ENCODE data around the gene TSKS.
A peak's percentile ranks its signal among the peaks of the same experiment; 100 is the strongest.
"Not testable (repeated sequence)": the region's sequence is repeated elsewhere in the genome, so short reads cannot be mapped to it uniquely, and the experiment has no call there.

The TSKS gene

DNA sequence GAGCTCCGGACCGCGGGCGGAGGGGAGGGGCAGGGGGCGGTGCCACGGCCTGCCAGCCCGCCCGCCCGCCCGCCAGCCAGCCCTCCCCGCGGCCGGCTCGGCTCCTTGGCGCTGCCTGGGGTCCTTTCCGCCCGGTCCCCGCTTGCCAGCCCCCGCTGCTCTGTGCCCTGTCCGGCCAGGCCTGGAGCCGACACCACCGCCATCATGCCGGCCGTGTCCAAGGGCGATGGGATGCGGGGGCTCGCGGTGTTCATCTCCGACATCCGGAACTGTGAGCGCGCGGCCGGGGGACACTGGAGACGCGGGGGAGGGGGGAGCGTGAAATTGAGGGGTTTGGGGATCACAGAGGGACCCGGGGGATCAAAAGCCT, 3.8 kb upstream of the TSKS start, which contains the start of gene AP2A1:
TSS of gene AP2A1 (plus strand) at position 72 of the 370 bp plus-strand sequence. CDS start at position 205, 133 bp downstream.
- DNase-seq = no peak

DNA sequence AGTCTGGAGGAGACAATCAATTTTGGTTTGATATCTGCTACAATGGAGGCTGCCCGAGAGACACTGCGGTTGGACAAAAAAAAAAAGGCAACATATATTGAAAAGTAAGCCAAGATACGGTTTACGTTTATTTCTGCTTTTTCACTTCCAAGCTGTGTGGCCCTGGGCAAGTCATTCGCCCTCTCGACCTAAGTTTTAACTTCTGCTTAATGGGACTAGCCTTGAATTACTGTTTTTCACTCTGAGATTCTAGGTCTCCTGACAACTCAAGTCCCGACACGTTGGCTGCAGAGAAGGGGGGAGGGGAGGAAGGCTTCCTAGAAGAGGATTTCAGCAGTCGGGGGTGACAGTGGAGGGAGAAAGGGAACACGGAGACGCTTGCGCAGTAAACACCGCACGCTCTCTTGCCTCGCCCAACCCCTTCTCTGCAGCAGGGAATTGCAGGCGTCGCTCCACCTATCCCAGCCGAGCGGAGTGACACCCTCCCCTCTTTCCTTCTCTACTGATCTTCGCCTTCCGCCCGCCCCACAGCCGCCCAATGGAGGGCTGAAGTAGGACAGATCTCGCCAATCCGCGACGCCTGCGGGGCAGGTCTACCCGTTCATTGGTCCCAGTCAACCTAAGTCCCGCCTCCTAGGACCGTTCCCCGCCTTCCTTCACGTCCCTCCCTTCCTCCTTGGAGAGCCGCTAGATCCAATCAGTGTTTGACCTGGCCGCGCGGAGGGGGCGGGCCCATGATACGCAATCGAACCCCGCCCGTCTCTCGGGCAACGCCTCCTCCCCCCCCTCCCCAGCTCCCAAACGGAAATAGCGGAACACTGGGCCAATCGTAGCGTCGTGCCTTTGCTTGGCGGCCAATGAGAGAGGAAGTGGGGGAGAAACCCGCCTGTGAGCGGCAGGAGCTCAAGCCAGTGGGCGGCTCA, 3.2 kb upstream of the TSKS start:
- DNase-seq = peak; percentile 93 to 100 (median 100)

DNA sequence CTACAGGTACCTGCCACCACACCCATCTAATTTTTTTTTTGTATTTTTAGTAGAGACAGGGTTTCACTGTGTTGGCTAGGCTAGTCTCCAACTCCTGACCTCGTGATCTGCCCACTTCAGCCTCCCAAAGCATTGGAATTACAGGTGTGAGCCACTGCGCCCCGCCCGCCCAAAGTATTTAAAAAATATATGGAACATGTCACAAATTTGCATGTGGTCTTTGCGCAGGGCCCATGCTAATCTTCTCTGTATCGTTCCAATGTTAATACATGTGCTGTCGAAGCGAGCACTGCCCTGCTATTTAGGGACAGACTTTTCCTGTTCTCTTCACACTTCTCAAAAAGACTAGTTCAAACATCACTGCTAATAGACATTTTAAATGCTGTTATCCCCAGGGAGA, 1.2 kb upstream of the TSKS start:
- no peak for DNase-seq

DNA sequence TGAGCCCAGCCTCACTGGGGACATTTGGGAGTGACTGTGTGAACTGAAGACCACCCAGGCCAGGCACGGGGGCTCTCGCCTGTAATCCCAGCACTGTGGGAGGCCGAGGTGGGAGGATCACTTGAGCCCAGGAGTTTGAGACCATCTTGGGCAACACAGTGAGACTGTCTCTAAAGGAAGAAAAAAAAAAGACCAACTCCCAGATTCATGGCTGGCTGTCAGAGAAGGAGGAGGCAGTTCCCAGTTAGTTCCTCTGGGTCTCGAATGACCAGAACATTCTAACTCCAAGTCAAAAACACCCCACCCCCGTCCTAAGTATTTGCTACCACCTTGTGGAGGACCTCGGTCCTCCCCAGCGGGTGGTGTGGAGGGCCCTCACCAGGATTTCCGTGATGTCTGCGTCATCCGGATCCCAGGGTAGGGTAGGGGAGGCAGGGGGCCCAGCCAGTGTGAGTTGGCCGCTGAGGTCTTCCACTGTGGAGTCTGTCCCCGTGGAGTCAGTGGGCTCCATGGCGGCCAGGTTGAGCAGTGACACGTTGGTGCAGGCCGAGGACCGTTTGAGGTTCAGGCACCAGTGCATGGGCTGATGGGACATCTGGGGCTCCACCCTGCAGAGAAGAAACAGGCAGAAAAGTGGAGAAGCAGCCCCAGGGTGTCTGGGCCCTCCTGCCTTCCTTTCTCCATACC, 1.3 kb downstream of the TSKS start:
- peak in 1 of 56 donors; percentile 2 for DNase-seq

DNA sequence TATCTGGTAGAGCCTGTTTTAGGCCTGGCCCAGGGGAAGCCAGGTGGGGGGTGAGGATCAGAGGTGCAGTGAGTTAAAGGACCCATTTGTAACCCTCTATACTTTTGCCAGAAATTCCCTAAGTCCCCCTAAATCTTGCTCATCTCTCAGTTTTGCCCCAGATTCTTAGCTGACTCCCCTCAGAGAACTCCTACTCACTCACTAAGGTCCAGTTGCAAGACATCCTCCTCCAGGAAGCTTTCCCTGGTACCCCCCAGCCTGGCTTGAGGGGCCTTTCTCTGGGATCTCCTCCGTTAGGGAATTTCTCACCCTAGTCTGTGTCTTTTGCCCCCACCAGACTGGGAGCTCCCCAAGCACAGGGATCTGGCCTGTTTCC, 1.9 kb downstream of the TSKS start:
- DNase-seq = no peak

DNA sequence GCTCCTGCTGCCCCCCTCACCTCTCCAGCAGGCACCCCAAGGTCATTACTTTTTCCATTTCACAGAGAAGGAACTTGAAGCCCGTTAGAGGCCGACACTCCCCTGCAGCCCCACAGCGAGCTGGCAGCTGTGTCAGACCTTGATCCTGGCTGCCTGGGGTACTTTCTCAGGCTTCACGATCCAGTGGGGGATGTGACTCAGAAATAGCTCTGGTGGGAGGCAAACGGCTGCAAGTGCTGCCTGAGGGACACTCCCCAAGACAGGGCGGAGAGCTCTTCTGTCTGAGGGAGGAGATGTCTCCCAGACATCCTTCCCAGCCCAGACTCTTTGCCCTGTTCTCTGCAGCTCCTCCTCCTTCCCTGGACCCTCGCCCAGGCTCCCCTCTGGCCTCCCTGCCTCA, 4.8 kb downstream of the TSKS start:
- peak in 25 of 56 donors; percentile 3 to 71 (median 23) for DNase-seq

DNA sequence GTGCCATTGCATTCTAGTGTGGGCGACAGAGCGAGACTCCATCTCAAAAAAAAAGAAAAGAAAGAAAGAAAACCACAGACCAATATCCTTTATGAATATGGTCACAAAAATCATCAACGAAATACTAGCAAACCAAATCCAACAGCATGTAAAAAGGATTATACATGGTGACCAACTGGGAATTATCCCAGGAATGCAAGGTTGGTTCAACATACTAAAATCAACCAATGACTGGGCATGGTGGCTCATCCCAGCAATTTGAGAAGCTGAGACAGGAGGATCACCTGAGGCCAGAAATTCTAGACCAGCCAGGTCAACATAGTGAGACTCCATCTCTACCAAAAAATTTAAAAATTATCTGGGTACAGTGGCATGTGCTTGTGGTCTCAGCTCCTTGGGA, 7.2 kb downstream of the TSKS start:
- DNase-seq = no peak

DNA sequence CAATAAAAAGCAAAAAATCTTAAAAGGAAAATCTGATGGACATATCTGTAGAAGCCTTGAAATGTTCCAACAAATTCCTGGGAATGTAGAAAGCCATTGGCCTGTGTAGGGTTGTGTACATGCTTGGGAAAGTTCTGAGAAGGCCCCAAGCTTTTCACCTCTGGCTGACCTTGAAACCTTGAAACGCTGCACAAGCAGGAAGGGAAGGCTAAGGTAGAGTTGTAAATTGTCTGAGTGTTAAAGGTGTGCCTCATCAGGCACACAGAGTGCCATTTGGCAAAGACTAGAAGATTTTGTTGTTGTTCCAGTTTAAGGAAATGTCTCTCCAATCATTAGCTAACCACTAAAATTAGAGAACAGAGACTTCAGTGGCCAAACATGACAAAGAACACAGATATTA, 10.4 kb downstream of the TSKS start:
- no peak for DNase-seq

DNA sequence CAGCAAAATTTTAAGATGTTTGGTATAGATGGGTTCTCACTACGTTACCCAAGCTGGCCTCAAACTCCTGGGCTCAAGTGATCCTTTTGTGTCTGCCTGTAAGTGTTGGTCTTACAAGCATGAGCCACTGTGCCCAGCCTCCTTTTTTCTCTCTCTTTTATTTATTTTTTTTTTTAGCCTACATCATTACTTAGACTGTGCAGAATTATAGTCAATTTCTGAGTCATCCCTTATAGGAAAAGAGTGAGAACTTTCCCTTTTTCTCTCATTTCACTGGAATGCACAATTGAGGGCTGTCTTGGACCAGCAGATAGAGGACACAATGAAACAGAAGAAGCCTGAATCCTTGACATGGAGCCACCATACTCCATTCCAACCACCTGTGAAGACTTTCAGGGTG, 13.3 kb downstream of the TSKS start:
- no peak for DNase-seq

DNA sequence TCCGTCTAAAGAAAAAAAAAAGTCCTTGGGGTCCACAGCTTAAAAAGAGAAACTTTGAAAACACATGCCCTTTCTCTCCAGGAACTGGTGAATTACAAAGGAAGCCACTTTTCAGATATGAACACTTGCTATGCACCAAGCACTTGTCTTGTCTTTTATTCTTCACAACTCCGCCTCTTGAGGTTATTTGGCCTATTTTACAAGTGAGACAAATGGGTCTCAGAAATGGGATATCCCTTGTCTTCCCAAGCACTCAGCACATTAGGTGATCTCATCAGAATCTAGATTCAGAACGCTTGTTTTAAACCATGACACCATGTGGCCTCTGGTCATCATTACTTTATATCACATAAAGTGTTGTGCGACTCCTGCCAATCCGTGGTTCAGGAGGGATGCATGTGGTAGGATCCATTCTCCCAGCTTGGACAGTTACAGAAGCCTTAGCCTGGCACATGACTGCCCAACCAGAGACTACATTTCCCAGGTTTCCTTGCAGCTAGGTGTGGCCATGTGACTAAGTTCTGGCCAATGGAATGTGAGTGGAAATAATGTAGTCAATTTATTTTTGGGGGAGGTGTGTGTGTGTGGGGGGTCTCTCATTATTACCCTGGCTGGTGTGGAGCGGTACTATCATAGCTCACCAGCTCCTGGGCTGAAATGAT, 13.9 kb downstream of the TSKS start:
- DNase-seq = no peak

DNA sequence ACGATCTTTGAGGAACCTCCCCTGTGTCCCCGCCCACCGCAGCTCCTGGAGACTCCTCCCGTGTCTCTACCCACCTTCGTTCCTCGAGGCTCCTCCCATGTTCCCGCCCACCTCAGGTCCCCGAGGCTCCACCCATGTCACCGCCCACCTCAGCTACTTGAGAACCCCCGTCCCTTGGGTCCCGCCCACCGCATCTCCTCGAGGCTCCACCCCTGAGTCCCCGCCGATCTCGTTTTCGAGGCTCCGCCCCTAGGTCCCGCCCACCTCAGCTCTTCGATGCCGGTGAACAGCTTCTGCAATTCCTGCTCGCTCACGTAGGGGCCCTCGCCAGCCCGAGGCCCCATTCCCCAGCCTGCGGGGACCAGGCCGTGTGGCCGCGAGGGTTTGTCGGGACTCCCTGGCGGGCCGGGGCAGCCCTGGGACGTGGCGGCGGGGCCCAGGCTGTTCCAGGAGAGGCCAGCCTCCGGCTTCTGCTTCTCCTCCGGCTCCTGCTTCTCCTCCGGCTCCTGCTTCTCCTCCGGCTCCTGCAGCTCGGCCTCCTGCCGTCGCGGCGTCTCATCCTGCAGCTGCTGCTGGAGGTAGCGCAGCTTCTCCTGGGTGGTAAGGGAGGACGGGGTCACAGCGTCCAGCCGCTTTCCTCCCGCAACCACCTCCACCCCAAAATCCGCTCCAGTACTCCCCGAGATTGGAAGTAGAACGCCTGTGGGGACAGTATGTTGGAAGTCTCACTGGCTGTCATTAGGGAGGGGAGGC, 16.7 kb downstream of the TSKS start:
- peak in 14 of 56 donors; percentile 3 to 59 (median 20) for DNase-seq

DNA sequence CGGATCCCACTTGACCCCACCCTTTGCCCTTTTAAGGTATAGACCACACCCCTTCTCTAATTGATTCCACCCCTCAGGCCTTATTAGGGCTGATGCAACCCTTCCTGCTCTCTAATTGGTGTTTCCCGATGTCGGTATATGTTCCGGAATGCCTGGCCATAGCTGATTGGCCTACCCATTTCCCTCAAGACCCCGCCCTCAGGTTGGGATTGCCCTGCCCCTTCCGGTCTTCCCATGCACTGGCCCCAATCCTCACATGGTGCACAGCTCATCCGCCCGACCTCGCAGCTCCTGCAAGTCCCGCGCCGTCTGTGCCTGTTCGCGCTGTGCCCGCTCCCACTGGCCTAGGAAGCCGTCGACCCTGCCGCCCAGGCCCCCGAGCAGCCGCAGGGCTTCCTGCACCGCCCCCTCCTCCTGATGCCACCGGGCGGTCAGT, 18.1 kb downstream of the TSKS start:
- no peak for DNase-seq

DNA sequence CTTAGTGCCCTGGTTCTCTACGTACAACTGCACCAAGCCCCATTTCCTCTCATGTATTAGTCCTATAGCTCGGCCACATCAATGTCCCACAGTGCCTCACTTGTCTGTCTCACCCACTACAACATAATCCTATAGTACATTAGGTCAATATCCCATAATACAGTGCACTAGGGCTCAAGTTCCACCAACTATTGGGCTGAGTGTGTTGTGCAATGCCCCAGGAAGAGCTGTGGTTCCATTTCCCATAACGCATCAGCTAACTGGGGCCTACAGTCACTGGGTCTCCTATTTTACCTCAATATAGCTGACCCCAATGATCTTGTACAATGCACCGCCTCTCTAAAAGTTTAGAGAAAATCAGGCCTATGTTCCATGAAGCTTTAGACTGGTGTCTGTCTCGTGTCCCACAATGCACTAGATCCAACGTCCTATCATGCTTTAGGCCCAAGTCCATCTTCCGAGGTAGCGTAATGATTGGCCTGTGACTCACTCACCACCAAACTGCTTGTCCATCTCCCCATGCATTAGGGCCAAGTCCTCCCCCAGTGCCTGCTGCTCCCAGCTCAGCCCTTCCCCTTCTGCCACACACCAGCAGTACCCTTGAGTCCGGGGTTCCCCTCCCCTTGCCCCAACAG, 21.8 kb downstream of the TSKS start:
- no peak for DNase-seq

DNA sequence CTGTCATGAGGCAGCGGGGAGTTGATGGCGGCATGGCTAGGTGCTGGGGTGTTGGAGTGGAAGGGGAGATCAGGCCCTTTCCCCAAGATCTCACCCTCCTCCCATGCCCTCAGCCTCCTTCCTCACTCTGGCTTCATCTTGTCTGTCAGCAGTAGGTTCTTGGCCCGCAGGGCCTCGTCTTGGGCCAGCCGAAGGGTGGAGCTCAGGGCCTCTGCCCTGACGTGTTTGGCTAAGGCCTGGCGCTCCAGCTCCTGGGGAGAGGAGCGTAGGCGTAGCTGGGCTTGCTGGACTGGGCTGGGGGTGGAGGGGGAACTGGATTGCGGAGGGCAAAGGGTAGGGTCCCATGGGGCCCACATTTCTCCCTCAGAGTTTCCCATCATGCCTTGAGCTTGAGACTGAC, 23.2 kb downstream of the TSKS start:
- DNase-seq = no peak

DNA sequence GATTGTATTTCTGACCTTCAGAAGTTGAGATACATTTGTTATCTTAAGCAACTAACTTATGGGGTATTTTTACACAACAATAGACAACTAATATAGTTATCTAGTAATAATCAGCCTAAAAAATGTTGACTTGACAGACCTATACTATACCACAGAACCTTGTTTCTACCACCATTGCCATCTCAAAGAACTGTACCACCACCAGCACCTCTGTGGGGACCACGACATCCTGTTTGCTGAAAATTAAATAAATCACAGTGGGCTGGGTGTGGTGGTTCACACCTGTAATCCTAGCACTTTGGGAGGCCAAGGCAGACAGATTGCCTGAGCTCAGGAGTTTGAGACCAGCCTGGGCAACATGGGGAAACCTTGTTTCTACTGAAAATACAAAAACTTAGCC, 24.0 kb downstream of the TSKS start:
- DNase-seq = no peak

DNA sequence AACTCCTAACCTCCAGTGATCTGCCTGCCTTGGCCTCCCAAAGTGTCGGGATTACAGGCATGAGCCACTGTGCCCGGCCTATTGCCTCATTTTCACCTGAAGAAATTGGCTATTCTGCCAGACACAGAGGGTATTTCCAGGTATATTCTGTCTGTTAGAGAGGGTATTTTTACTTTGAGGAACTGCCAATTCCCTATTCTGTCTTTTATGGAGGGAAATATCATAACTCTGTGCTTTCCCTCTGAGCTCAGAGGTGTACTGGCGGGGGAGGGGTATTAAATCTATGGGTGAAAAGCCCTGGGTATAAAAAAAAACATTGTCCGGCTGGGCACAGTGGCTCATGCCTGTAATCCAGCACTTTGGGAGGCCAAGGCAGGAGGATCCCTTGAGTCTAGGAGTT, 24.8 kb downstream of the TSKS start:
- DNase-seq = no peak

DNA sequence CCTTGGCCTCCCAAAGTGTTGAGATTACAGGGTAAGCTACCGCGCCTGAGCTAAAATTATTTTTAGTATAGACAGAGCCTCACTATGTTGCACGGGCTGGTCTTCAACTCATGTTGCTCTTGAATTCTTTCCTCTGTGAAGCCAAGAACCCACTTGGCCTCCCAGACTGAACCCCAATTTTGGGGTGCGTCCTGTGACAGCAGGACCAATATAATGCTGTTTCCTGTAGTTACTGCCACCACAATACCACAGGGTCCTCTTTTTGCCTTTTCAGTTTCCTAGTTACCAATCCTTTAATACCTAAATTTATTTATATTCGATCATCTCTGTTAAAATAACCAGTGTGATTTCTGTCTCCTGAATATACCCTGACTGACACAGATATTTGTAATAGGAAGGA, 32.9 kb downstream of the TSKS start:
- no peak for DNase-seq

DNA sequence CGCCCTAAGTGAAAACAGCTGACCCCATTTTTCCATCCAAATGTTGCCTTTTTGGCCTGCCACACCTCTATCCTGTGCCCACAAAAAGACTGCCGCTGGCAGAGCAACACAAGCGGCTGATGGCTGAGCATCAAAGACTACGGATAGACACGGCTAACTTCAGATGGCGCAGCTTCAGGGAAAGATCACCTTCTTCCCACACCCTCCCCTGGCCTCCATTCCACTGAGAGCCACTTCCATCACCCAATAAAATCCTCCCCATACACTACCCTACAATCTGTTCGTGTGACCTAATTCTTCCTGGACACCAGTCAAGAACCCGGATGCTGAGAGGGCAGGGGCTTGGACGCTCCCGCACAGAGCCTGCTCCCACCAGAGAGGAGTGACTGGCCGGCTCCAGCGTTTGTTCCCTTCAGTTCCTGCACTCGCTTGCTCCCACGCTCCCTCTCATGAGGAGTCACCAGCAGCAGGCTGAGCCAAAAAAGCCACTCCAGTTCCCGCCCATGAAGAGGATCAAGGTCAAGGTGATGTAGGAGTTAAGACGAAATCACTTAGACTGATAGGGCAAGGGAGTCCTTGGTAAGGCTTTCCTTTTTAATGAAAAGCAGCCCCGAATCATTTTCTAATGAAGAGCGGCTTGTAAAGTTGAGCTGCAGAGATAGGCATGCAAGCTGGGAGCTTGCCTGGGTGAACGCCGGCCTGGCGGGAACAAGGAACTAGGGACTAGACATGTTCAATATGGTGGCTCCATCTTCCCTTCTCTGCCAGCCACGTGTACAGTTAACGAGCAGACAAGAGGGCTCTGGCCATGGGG, 35.7 kb downstream of the TSKS start:
- DNase-seq = peak in 10 of 56 donors; percentile 2 to 21 (median 11)

DNA sequence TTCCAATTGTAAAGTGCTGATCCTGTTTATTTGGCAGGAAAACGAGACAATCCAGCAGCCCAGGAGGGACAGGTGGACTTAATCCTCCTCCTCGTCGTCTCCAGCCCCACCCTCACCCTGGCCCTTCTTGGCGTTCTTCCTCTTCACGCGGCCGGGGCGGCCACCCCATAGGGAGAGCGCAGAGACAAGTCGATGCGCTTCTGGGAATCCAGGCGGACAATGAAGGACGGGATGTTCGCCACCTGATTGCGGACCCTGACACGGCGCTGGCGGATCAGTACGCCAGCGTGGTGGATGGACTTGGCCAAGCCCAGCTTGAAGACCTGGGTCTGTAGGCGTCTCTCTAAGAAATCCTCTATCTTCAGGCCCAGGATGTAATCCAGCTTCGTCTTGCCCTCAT, 43.7 kb downstream of the TSKS start:
- DNase-seq = not testable (repeated sequence)

DNA sequence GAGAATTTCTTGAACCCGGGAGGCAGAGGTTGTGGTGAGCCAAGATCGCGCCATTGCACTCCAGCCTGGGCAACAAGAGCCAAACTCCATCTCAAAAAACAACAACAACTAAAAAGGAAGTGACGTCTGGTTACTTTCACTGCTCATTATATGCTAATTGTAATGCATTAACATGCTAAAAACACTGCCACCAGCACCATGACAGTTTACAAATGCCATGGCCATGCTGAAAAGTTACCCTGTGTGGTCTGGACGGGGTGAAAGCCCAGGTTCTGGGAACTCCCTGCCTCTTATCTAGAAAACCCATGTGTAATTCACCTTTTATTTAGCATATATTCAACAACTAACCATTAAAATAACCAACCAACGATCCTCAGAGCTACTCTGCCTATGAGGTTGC, 44.1 kb downstream of the TSKS start:
- DNase-seq = no peak
